Common myeloid progenitor, CD34-positive (primary cell): Measurements from ENCODE around the gene SUFU. TPM values are rescaled to one million over a fixed set of nuclear protein-coding genes. Genes with fewer than 3 reads are reported as not detected.
"Not testable (repeated sequence)": the region's sequence is repeated elsewhere in the genome, so short reads cannot be mapped to it uniquely, and the experiment has no call there.

Experiments used
- CTCF ChIA-PET: fragments of 350-600 bp; sonication (Branson Sonifier 250); formaldehyde crosslinking; loops from one replicate; lab custom pipeline; 2021; ENCODE audit warnings: antibody characterized with exemption; lab: Charles Lee
- POLR2A ChIA-PET: fragments of 350-600 bp; sonication (Branson Sonifier 250); formaldehyde crosslinking; loops from one replicate; lab custom pipeline; 2021; ENCODE audit warnings: antibody characterized with exemption; lab: Charles Lee
- DNase-seq, 3 donors: peaks; one replicate each; pipeline versions ENCODE4 v3.0.0 to v3.0.0-alpha.2; 2013
- H3K27ac ChIP-seq, 2 experiments: 1 replicate in 1 of 2; 2 replicates in 1 of 2; pipeline ENCODE4 v1.7.0; 2013; ENCODE audit warnings: inconsistent platforms in 2 of 2, low read length in 2 of 2, mild to moderate bottlenecking in 2 of 2, low read depth in 1 of 2, moderate library complexity in 1 of 2; ENCODE audit not compliant: severe bottlenecking in 2 of 2, insufficient read depth in 1 of 2, poor library complexity in 1 of 2
- H3K27me3 ChIP-seq, 5 experiments: replicated peaks in 2 of 5; 1 replicate in 3 of 5; 2 replicates in 2 of 5; pipeline versions ENCODE4 v1.6.1 to v1.7.0; 2013; ENCODE audit warnings: low read length in 4 of 5, mild to moderate bottlenecking in 2 of 5, moderate library complexity in 2 of 5, inconsistent platforms in 1 of 5; ENCODE audit not compliant: insufficient read depth in 5 of 5, control insufficient read depth in 4 of 5
- H3K36me3 ChIP-seq, 4 experiments: 1 replicate in 2 of 4; 2 replicates in 2 of 4; pipeline versions ENCODE4 v1.6.1 to v1.7.0; 2013; ENCODE audit warnings: low read length in 3 of 4, control low read depth in 1 of 4, mild to moderate bottlenecking in 1 of 4; ENCODE audit not compliant: control insufficient read depth in 4 of 4, insufficient read depth in 4 of 4
- H3K4me1 ChIP-seq, 4 experiments: 1 replicate in 3 of 4; 2 replicates in 1 of 4; pipeline versions ENCODE4 v1.6.1 to v1.7.1; 2013; ENCODE audit warnings: low read length in 3 of 4, mild to moderate bottlenecking in 3 of 4, control low read depth in 1 of 4, inconsistent platforms in 1 of 4, moderate library complexity in 1 of 4; ENCODE audit not compliant: control insufficient read depth in 4 of 4, insufficient read depth in 4 of 4; ENCODE audit errors: control extremely low read depth in 1 of 4
- H3K4me3 ChIP-seq, 7 experiments: 1 replicate in 4 of 7; 2 replicates in 3 of 7; pipeline versions ENCODE4 v1.5.1 to v1.7.0; 2013; ENCODE audit warnings: mild to moderate bottlenecking in 7 of 7, low read length in 6 of 7, moderate library complexity in 6 of 7, inconsistent platforms in 2 of 7, low read depth in 2 of 7, control low read depth in 1 of 7; ENCODE audit not compliant: insufficient read depth in 4 of 7, control insufficient read depth in 1 of 7; ENCODE audit errors: extremely low read depth in 1 of 7
- H3K9me3 ChIP-seq, 5 experiments: 1 replicate in 4 of 5; 2 replicates in 1 of 5; pipeline versions ENCODE4 v1.6.1 to v1.7.1; 2013; ENCODE audit warnings: low read length in 4 of 5, mild to moderate bottlenecking in 2 of 5, inconsistent platforms in 1 of 5, low read depth in 1 of 5, moderate library complexity in 1 of 5; ENCODE audit not compliant: control insufficient read depth in 4 of 5, insufficient read depth in 2 of 5; ENCODE audit errors: control extremely low read depth in 1 of 5
- WGBS: methylation state at CpG from one replicate; pipeline ENCODE4 v1.1.5; 2013; ENCODE audit not compliant: insufficient coverage; 5-methylcytosine and 5-hydroxymethylcytosine counted together
- polyA plus RNA-seq: library from polyadenylated mRNA; unstranded; fragments of 120-200 nt; gene quantifications from one replicate; pipeline ENCODE4 v1.2.1, GENCODE V29; 2013

The SUFU gene
- 6.4 TPM for polyA plus RNA-seq

GRCh38 chr10:102503264-102504178 is at the start of gene SUFU:
Gene SUFU, plus strand, starts transcription at chr10:102503972. Its CDS starts 181 bp downstream, at chr10:102504153.
- peak within 1 kb of the TSS; percentile 74 to 99 (median 96) for H3K4me3 ChIP-seq
- no peaks in the 10 kb centered on the region for H3K9me3 ChIP-seq
- H3K4me1 ChIP-seq, result peaks cover 20 to 51% (median 36%) of the 10 kb centered on the region in 4 experiments
- peak within 1 kb of the TSS; percentile 25 to 93 for H3K27ac ChIP-seq
- POLR2A ChIA-PET, result interaction anchor here (0.8 to 2.0 kb wide), 2 partner anchors 43 to 80 kb away, joined by 3 to 5 read pairs; no protein-coding TSS in a partner anchor
- CTCF ChIA-PET, result interaction anchor here (0.6 to 4.0 kb wide), 21 partner anchors 8 to 216 kb away, joined by 3 to 30 read pairs (median 4); no protein-coding TSS in a partner anchor
- no peaks in the 10 kb centered on the region for H3K27me3 ChIP-seq
- DNase-seq, result peak; percentile 99 to 100 (median 99)
- H3K36me3 ChIP-seq, result peaks cover 0 to 21% (median 9%) of the 10 kb centered on the region in 4 experiments
- WGBS, result under 1% methylated on average over 29 of the region's 44 CpGs

GRCh38 chr10:102454662-102455487 is 48.9 kb upstream of the SUFU start:
- H3K9me3 ChIP-seq, POLR2A ChIA-PET, H3K4me3 ChIP-seq, H3K27me3 ChIP-seq, H3K27ac ChIP-seq, DNase-seq: not testable (repeated sequence)
- Histone ChIP-seq H3K36me3 (peaks cover 6 to 30% (median 16%) of the 10 kb centered on the region in 4 experiments), H3K4me1 (peaks cover 6 to 28% (median 16%) of the 10 kb centered on the region in 4 experiments)
- WGBS, result 88% methylated on average over 8 of the region's 13 CpGs
- CTCF ChIA-PET, result interaction anchor here (3.2 kb wide), 1 partner anchor 25 kb away, joined by 9 read pairs; no protein-coding TSS in a partner anchor

- H3K9me3 ChIP-seq, result no peaks in the 10 kb centered on the region
- no peaks in the 10 kb centered on the region for H3K27me3 ChIP-seq
- no peak for DNase-seq
- peaks cover 6 to 30% (median 16%) of the 10 kb centered on the region in 4 experiments for H3K36me3 ChIP-seq
- ChIA-PET CTCF (interaction anchor here (0.5 to 3.2 kb wide), 5 partner anchors 21 to 36 kb away, joined by 3 to 9 read pairs (median 5); partner anchors contain the start of gene CUEDC2), POLR2A (no interaction called here)
- H3K27ac ChIP-seq, result no peak overlapping the region
- H3K4me1 ChIP-seq, result peaks cover 6 to 26% (median 15%) of the 10 kb centered on the region in 4 experiments
- 87% methylated on average over 6 of the region's 7 CpGs for WGBS
- H3K4me3 ChIP-seq, result no peak overlapping the region
Measured at GRCh38 chr10:102455893-102456471, 47.8 kb upstream of the SUFU start.

- no peaks in the 10 kb centered on the region for H3K9me3 ChIP-seq
- peaks cover 0 to 27% (median 17%) of the 10 kb centered on the region in 4 experiments for H3K4me1 ChIP-seq
- POLR2A ChIA-PET, result no interaction called here
- no peak overlapping the region for H3K27ac ChIP-seq
- H3K27me3 ChIP-seq, result peaks cover 0 to 7% (median 0%) of the 10 kb centered on the region in 5 experiments
- no peak overlapping the region for H3K4me3 ChIP-seq
- WGBS, result 100% methylated on average over 7 of the region's 9 CpGs
- CTCF ChIA-PET, result interaction anchor here (2.1 to 3.2 kb wide), 3 partner anchors 22 to 35 kb away, joined by 5 to 9 read pairs (median 6); partner anchors contain the start of gene CUEDC2
- peaks cover 4 to 24% (median 13%) of the 10 kb centered on the region in 4 experiments for H3K36me3 ChIP-seq
- DNase-seq, result no peak
Measured at GRCh38 chr10:102457591-102458150, 46.1 kb upstream of the SUFU start.

GRCh38 chr10:102458656-102459055 is 45.1 kb upstream of the SUFU start:
- Histone ChIP-seq H3K9me3 (no peaks in the 10 kb centered on the region), H3K27ac (no peak overlapping the region), H3K4me3 (no peak overlapping the region), H3K4me1 (peaks cover 0 to 25% (median 15%) of the 10 kb centered on the region in 4 experiments), H3K36me3 (peaks cover 3 to 16% (median 8%) of the 10 kb centered on the region in 4 experiments), H3K27me3 (peaks cover 0 to 15% (median 0%) of the 10 kb centered on the region in 5 experiments)
- CTCF ChIA-PET, result no interaction called here
- WGBS, result no CpG with 5 or more reads among the region's 4 CpGs
- DNase-seq, result no peak
- POLR2A ChIA-PET, result no interaction called here

- ChIA-PET CTCF (interaction anchor here (0.7 to 4.9 kb wide), 6 partner anchors 9 to 241 kb away, joined by 3 to 23 read pairs (median 4); partner anchors contain the start of gene C10orf95), POLR2A (interaction anchor here (1.0 to 1.2 kb wide), 2 partner anchors 10 to 43 kb away, joined by 3 to 6 read pairs; partner anchors contain the start of genes C10orf95 and SUFU)
- H3K27ac ChIP-seq, result no peak overlapping the region
- no peak for DNase-seq
- H3K27me3 ChIP-seq, result peaks cover 0 to 18% (median 0%) of the 10 kb centered on the region in 5 experiments
- peaks cover 0 to 9% (median 5%) of the 10 kb centered on the region in 4 experiments for H3K36me3 ChIP-seq
- 20% methylated on average over 8 of the region's 8 CpGs for WGBS
- no peaks in the 10 kb centered on the region for H3K9me3 ChIP-seq
- peaks cover 0 to 23% (median 15%) of the 10 kb centered on the region in 4 experiments for H3K4me1 ChIP-seq
- peak overlapping the region; percentile 49 to 83 (median 68) for H3K4me3 ChIP-seq
Measured at GRCh38 chr10:102460836-102461186, 43.0 kb upstream of the SUFU start.
